HuH-7 (cell line): ENCODE measurements around the gene OSCP1.

Experiments
- DNase-seq: peaks from one replicate; pipeline ENCODE4 v3.0.0; 2011; ENCODE audit warnings: low spot score

Gene OSCP1

DNA sequence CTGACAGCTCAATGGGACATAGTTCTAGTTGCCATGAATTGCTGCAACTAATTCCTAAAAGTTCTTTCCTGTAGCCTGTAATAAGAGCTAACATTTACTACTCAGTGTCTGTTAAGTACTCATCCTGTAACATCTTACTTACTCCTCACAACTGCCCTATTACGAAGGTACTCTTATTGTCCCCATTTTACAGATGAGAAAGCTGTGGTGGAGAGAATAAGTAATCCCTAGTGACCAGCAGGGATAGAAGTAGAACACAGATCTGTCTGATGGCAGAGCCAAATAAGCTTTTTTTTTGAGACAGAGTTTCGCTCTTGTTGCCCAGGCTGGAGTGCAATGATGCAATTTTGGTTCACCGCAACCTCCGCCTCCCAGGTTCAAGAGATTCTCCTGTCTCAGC lies 67.6 kb downstream of the OSCP1 start:
- DNase-seq = no peak

DNA sequence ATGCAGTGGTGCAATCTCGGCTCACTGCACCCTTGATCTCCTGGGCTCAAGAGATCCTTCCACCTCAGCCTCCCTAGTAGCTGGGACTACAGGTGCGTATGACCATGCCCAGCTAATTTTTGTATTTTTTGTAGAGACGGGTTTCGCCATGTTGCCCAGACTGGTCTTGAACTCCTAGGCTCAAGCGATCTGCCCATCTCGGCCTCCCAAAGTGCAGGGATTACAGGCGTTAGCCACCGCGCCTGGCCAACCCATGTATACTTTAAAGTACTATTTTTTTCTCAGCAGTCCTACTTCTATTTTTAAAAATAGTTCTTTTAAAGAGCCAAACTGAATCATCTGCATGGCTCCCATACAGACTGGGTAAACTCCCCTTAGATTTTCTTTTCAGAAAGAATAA lies 68.0 kb downstream of the OSCP1 start:
- no peak for DNase-seq

DNA sequence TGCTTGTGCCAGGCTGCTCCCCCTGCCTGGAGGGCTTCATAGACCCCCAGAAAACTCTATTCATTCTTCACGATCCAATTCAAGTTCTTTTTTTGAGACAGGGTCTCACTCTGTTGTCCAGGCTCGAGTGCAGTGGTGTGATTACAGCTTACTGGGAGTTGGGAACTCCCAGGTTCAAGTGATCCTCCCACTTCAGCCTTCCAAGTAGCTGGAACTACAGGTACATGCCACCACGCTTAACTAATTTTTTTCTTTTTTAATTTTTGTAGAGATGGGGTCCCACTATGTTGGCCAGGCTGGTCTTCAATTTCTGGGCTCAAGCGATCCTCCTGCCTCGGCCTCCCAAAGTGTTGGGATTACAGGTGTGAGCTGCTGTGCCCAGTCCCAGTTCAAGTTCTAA lies 68.8 kb downstream of the OSCP1 start:
- DNase-seq = no peak

DNA sequence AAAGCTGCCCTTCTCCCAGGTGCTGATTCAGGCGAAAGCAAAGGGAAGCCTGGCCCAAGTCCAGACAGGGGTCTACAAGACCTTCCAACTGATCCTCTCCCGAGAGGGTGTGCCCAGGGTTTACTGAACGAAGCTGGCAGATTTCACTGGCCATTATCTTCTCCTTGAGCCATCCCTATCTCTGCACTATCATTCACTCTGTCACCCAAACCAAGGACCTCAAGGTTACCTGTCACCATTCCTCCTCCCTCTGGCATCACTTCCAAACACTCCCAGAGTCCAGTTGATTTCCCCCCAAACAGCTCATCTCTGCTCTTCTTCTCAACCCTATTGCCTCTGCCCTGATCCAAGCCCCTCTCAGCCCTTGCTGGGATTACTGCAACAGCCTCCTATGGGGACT lies 69.5 kb downstream of the OSCP1 start:
- no peak for DNase-seq

DNA sequence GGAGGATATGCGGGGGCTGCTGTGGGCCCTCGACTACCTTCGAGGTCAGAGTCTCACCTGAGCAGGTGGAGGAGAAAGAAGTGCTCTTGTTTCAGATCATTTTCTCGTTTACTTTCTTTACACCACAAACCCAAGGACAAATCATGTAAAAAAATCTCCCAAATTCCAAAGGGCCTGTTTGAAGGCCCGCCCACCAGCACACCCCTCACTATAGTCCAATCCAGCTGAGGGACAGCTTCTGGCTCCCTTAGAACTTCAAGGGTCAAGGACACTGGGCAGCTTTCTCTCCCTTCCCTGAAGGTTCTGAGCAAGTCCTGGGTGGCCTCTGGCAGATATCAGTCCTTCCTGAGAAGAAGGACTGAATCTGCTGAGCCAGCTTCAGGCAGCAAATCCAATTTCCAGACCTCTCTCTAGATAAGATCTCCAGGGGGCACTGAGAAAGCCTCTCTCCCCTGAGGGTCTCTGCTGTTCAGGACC lies 70.1 kb downstream of the OSCP1 start:
- DNase-seq = no peak

DNA sequence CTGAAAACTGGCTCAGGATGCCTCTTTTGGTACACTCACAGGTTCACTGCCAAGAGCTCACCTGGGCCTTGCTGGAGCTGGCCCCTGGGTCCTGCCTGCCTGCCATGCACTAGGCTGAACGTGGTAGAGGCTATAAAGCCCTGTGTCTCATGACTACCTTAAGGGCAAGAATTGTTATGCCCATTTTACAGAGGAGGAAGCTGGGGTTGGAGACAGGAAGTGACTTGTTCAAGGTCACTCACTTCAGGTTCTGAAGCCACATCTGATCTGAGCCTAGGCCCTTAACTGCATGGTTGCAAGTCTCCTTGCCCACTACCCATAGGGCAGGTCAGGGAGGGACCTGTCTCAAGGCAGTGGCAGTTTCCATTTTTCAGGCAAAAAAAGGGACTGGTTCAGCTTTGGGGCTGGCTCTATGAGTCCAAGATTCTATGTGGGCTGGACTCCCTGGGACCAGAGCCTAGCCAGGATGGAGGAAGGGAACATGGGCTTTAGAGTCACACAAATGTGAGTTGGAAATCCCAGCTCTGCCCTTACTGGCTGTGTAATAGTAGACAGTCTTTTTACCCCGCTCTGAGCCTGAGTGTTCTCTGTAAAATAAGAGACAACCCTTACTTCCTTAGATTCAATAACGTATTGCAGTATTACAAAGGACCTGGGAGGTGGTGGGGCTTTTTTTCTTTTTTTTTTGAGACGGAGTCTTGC lies 72.3 kb downstream of the OSCP1 start:
- no peak for DNase-seq

DNA sequence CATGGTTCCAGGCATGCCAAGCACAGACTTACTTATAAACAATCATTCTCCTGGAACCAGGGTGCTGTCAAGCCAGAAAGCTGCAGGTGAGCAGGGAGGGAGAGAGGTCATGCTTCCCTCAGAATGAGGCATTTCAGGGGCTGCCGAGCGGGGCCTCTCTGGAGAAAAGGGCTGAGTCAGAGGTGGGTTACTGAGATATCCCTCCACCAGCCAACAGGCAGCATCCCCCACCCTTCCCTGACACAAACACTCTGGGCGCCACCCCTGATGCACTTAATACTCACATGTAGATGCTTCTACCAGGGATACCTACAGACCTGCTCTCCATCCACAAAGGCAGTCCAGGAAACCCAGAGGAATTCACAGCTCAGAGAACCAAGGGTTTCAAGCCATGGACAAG lies 77.6 kb downstream of the OSCP1 start:
- no peak for DNase-seq

DNA sequence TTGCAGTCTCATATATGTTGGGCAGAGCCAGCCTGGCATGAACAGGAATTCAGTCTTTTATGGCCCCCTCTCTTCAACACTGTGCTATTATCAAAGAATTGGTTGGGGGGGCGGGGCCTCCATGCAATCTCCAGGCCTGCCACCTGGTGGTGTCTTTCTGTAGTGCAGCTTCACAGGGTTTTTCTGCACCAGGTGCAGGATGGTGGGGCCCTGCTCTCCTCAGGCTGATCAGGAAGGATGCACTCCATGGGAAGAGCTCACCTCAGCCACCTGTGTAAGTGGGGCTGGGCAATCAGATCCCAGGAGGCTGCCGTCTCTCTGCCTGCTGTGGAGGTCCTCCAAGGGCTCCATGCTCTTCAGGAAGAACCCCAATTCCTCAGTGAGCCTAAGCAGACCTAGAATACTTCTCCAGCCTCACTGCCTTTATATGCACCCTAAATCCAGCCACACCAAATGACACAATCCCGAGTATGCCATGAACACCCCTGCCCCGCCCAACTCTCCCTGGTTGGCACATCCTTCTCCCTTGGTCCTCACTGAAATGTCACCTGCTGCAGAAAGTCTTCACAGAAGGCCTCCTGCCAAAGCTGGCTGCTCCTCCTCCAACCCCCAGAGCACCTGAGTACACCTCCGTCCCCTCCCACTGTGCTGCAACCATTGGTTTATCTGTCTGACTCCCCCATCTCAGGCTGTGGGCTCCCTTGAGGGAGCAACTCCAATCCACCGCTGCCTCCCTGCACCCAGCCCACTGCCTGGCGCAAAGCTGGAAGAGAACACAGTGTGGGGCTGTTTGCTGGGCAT lies 81.0 kb downstream of the OSCP1 start:
- DNase-seq = peak; percentile 87
